ENCODE measurements around the gene FAM83D. TPM values are rescaled to one million over a fixed set of nuclear protein-coding genes. Genes with fewer than 3 reads are reported as not detected.
A peak's percentile ranks its signal among the peaks of the same experiment; 100 is the strongest.

Gene FAM83D
- total RNA-seq, 4 donors from 2014 or later: 3.9 to 15.8 (median 11.6) TPM

- no peak overlapping the region for H3K27ac ChIP-seq
- 97% methylated on average over 3 of the region's 3 CpGs for WGBS
Observed at GRCh38 chr20:38979842-38980241, 53.6 kb downstream of the FAM83D start.

GRCh38 chr20:38982291-38982690 is 56.1 kb downstream of the FAM83D start:
- H3K4me1 ChIP-seq: peaks cover 18% of the 10 kb centered on the region
- TF ChIP-seq POLR2A (IDR thresholded peaks at IDR 0.05) (no peak), POLR2AphosphoS5 (IDR thresholded peaks at IDR 0.05) (no peak), CTCF (IDR thresholded peaks at IDR 0.05) (no peak), EP300 (IDR thresholded peaks at IDR 0.05) (no peak)
- no peaks in the 10 kb centered on the region for H3K9me3 ChIP-seq
- H3K4me3 ChIP-seq: no peak overlapping the region
- peaks cover 11% of the 10 kb centered on the region for H3K36me3 ChIP-seq
- H3K27me3 ChIP-seq: no peaks in the 10 kb centered on the region
- H3K27ac ChIP-seq: no peak overlapping the region
- 72% methylated on average over 1 of the region's 1 CpG for WGBS
- no peak for DNase-seq (ENCODE audit: low spot score in 2 of 2)

More at GRCh38 chr20:38979842-38980241, 53.6 kb downstream of the FAM83D start:
- Histone ChIP-seq H3K4me1 (peaks cover 6% of the 10 kb centered on the region), H3K9me3 (no peaks in the 10 kb centered on the region), H3K27me3 (no peaks in the 10 kb centered on the region), H3K36me3 (peaks cover 11% of the 10 kb centered on the region), H3K4me3 (no peak overlapping the region)
- DNase-seq (ENCODE audit: low spot score in 2 of 2): no peak
- TF ChIP-seq EP300 (IDR thresholded peaks at IDR 0.05) (no peak), CTCF (IDR thresholded peaks at IDR 0.05) (no peak), POLR2AphosphoS5 (IDR thresholded peaks at IDR 0.05) (no peak), POLR2A (IDR thresholded peaks at IDR 0.05) (no peak)

- no peaks in the 10 kb centered on the region for H3K27me3 ChIP-seq
- TF ChIP-seq POLR2AphosphoS5 (IDR thresholded peaks at IDR 0.05) (no peak), CTCF (IDR thresholded peaks at IDR 0.05) (no peak), EP300 (IDR thresholded peaks at IDR 0.05) (no peak), POLR2A (IDR thresholded peaks at IDR 0.05) (no peak)
- H3K4me3 ChIP-seq: no peak overlapping the region
- peaks cover 16% of the 10 kb centered on the region for H3K36me3 ChIP-seq
- 85% methylated on average over 4 of the region's 4 CpGs for WGBS
- DNase-seq (ENCODE audit: low spot score in 2 of 2): no peak
- no peaks in the 10 kb centered on the region for H3K9me3 ChIP-seq
- H3K27ac ChIP-seq: peak overlapping the region; percentile 7
- peaks cover 18% of the 10 kb centered on the region for H3K4me1 ChIP-seq
Observed at GRCh38 chr20:38985060-38985459, 58.8 kb downstream of the FAM83D start.

GRCh38 chr20:38985603-38986170 is 59.5 kb downstream of the FAM83D start:
- TF ChIP-seq POLR2AphosphoS5 (IDR thresholded peaks at IDR 0.05) (peak in 1 of 3 donors; percentile 45), CTCF (IDR thresholded peaks at IDR 0.05) (no peak), EP300 (IDR thresholded peaks at IDR 0.05) (peak; percentile 63), POLR2A (IDR thresholded peaks at IDR 0.05) (no peak)
- Histone ChIP-seq H3K27ac (no peak overlapping the region), H3K4me3 (no peak overlapping the region), H3K36me3 (peaks cover 21% of the 10 kb centered on the region), H3K9me3 (no peaks in the 10 kb centered on the region), H3K4me1 (peaks cover 18% of the 10 kb centered on the region), H3K27me3 (no peaks in the 10 kb centered on the region)
- WGBS: 65% methylated on average over 1 of the region's 1 CpG
- no peak for DNase-seq (ENCODE audit: low spot score in 2 of 2)

GRCh38 chr20:38986663-38987062 is 60.4 kb downstream of the FAM83D start:
- no peaks in the 10 kb centered on the region for H3K27me3 ChIP-seq
- no peak for DNase-seq (ENCODE audit: low spot score in 2 of 2)
- no peaks in the 10 kb centered on the region for H3K9me3 ChIP-seq
- WGBS: 77% methylated on average over 1 of the region's 2 CpGs
- no peak overlapping the region for H3K4me3 ChIP-seq
- H3K4me1 ChIP-seq: peaks cover 18% of the 10 kb centered on the region
- TF ChIP-seq POLR2A (IDR thresholded peaks at IDR 0.05) (no peak), EP300 (IDR thresholded peaks at IDR 0.05) (no peak), POLR2AphosphoS5 (IDR thresholded peaks at IDR 0.05) (no peak), CTCF (IDR thresholded peaks at IDR 0.05) (no peak)
- peaks cover 21% of the 10 kb centered on the region for H3K36me3 ChIP-seq
- H3K27ac ChIP-seq: no peak overlapping the region
